Measurements from ENCODE around the gene TULP4. TPM values are rescaled to one million over a fixed set of nuclear protein-coding genes. Genes with fewer than 3 reads are reported as not detected.
"Not testable (repeated sequence)": the region's sequence is repeated elsewhere in the genome, so short reads cannot be mapped to it uniquely, and the experiment has no call there.

Gene TULP4
- total RNA-seq, 2 donors from 2014 or later = 123 to 159 TPM

DNA sequence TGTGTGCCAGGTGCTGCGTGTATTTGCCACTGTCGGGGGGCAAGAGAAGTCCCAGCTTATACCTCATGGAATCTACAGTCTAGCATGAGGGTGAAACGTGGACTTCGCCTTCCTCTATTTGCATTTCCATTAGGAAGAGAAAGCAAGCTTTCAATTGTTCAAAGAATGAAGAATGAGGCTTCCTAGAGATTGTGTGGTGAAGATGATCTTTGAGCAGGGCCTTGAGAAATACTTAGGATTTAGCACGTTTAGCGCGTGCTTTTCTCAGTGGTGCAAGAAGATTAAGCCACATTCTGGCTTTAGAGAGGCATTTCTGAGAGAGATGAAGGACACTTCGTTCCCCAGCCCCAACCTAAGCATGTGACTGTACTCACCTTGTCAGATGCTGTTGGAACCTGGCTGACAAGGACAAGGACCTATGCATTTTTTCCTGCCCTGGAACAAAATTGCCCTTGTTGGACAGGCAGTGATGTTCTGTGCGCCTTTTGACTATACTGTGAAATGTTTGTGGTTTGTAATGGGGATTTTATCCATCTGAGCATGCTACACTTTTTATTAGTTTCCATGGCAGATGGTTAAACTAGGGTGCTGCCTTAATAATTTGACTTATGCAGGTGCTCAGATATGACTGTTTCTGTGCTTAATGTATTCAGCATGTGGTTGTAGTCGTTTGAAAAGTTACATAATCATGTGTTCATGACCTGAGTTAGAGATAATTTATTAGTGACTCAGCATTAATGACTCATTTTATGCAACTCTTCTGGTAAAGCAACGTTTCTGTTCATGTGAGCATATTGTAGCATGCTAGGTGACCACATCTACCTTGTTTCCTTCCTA is 10.7 kb downstream of the TULP4 start:
- DNase-seq = no peak
- intact Hi-C loops (cut with DNase I) = no loop called here
- ATAC-seq = peak; percentile 41 to 88

GRCh38 chr6:158323561-158323958 is 11.3 kb downstream of the TULP4 start:
- DNase-seq = no peak
- intact Hi-C loops (cut with DNase I) = no loop called here
- ATAC-seq = no peak

- ATAC-seq (peak in 1 of 2 donors; percentile 68), DNase-seq (no peak)
- intact Hi-C loops (cut with DNase I) = no loop called here
Measured at GRCh38 chr6:158324136-158324535, 11.9 kb downstream of the TULP4 start.

GRCh38 chr6:158327211-158327610 is 14.9 kb downstream of the TULP4 start:
- intact Hi-C loops (cut with DNase I) = no loop called here
- no peak for DNase-seq
- ATAC-seq = no peak

- DNase-seq = no peak
- no peak for ATAC-seq
- intact Hi-C loops (cut with DNase I) = no loop called here
Measured at GRCh38 chr6:158328952-158329351, 16.7 kb downstream of the TULP4 start.

DNA sequence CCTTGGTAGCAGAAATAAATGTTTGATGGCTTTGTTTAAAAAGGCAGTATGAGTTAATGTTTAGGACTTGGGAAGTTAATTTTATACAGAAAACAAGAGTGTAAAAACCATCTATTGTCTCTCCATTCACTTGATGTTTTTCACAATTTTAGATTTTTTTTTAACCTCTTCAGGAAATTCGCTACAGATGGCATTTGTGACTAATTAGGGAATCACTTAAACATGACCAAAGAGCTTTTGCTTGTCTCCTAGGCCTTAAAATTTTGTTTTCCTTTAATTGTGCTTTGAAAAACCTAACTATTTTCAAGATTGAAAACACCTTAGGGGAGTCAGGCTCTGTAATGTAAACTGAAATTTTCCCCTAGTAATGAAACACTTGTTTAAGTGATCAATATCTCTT is 17.3 kb downstream of the TULP4 start:
- DNase-seq (no peak), ATAC-seq (no peak)
- intact Hi-C loops (cut with DNase I) = no loop called here

- DNase-seq = no peak
- intact Hi-C loops (cut with DNase I) = no loop called here
Measured at GRCh38 chr6:158330016-158330415, 17.8 kb downstream of the TULP4 start.

GRCh38 chr6:158332237-158332636 is 20.0 kb downstream of the TULP4 start:
- DNase-seq (no peak), ATAC-seq (no peak)
- intact Hi-C loops (cut with DNase I) = no loop called here

More at GRCh38 chr6:158330016-158330415, 17.8 kb downstream of the TULP4 start:
- ATAC-seq = no peak

GRCh38 chr6:158333094-158333493 is 20.8 kb downstream of the TULP4 start:
- DNase-seq (no peak), ATAC-seq (no peak)
- intact Hi-C loops (cut with DNase I) = no loop called here

DNA sequence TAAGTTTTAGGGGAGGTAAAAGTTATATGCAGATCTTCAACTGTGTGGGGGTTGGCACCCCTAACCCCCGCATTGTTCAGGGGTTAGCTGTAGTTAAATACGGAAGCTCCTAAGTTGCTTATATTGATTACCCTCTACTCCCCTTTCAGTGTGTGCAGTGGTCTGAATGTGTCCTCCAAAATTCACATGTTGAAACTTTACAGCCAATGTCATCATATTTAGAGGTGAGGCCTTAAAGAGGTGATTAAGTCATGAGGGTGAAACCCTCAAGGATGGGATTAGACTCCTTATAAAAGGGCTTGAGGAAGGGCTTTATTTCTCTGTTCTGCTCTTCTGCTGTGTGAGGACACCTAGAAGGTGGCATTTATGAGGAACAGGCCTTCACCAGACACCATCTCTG is 22.3 kb downstream of the TULP4 start:
- no peak for ATAC-seq
- no peak for DNase-seq
- intact Hi-C loops (cut with DNase I) = no loop called here

DNA sequence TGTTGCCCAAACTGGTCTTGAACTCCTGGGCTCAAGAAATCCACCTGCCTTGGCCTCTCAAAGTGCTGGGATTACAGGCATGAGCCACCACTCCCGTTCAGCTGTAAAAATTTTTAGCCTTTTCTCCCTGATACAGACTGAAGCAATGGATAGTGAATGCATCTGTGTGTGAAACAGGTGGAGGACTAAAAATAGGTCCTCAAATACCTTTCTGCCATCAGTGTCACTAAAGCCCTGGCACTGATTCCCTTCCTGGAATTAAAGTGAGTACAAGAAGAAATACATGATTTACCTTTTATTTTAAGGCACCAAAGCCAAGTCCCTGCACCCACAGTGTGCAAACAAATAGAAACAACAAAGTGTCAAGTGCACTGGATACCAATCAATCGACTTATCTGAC is 25.1 kb downstream of the TULP4 start:
- no peak for DNase-seq
- ATAC-seq = no peak
- intact Hi-C loops (cut with DNase I) = no loop called here

DNA sequence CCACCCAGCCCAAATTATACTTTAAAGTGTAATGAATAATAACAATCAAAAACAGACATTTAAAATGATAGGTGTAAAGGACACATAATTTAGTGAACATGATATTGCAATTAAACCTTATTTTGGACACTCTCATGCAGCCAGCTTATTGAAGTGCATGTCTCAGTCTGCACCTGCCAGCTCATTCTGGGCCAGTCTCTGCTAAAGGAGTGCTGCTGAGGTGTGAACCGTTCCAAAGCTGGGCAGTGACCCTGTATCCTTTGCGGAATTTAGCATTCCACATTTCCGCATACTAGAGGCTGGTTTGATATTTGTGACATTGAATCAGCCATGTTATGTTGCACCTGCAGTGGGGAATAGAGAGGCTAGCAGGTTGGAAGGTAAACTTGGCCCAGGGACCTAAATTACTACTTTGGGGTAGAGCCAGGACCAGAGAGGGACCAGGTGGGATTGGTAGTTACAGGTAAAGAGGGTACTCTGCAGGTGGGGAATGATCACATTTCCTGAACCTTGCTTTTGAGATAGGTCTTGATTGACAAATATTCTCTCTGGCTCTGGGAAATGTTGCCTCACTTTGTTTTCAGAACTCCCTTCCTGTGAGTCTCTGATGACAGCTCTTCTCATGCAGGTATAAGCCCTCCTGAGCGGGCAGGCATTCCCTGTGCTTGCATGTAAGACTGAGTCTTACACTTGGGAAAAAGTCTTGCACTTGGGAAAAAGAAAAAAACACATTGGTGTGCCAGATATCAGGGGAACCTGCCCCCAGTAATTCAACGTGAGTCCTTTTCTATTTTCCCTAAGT is 26.2 kb downstream of the TULP4 start:
- no peak for ATAC-seq
- intact Hi-C loops (cut with DNase I) = no loop called here

GRCh38 chr6:158339197-158339596 is 26.9 kb downstream of the TULP4 start:
- DNase-seq; ATAC-seq; intact Hi-C loops (cut with DNase I): not testable (repeated sequence)

More for the DNA sequence above, 26.2 kb downstream of the TULP4 start:
- DNase-seq = no peak

DNA sequence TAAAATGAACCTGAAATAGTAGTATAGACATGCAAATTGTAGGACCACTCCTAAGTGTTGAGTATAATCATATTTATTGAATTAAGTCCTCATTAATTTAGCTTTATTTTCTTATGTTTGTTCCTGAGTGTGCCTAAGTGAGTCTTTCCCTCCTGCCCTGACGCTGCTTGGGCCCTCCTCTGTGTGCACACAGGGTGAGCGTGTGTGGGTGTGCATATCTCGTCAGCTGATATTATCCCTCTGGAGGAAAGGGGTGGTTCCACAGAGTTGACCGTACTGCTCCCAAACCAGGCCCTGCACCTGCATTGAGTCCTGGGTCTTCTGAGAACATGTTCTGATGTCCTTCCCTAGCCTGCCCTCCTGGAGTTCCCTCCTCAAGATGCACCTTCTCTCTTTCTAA is 28.0 kb downstream of the TULP4 start:
- no peak for ATAC-seq
- intact Hi-C loops (cut with DNase I) = no loop called here
- no peak for DNase-seq

GRCh38 chr6:158344534-158344933 is 32.3 kb downstream of the TULP4 start:
- DNase-seq = no peak
- intact Hi-C loops (cut with DNase I) = no loop called here
- ATAC-seq = no peak

DNA sequence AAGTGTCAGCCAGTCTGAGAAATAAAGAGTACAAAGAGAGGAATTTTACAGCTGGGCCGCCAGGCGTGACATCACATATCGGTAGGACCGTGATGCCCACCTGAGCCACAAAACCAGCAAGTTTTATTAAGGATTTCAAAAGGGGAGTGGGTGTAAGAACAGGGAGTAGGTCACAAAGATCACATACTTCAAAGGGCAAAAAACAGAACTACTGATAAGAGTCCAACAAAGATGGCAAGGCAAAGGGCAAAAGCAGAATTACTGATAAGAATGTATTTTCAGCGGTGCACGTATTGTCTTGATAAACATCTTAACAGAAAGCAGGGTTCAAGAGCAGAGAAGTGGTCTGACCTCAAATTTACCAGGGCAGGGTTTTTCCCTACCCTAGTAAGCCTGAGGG is 33.2 kb downstream of the TULP4 start:
- ATAC-seq; DNase-seq; intact Hi-C loops (cut with DNase I): not testable (repeated sequence)

GRCh38 chr6:158347335-158347734 is 35.1 kb downstream of the TULP4 start:
- intact Hi-C loops (cut with DNase I) = no loop called here
- ATAC-seq = no peak
- no peak for DNase-seq

DNA sequence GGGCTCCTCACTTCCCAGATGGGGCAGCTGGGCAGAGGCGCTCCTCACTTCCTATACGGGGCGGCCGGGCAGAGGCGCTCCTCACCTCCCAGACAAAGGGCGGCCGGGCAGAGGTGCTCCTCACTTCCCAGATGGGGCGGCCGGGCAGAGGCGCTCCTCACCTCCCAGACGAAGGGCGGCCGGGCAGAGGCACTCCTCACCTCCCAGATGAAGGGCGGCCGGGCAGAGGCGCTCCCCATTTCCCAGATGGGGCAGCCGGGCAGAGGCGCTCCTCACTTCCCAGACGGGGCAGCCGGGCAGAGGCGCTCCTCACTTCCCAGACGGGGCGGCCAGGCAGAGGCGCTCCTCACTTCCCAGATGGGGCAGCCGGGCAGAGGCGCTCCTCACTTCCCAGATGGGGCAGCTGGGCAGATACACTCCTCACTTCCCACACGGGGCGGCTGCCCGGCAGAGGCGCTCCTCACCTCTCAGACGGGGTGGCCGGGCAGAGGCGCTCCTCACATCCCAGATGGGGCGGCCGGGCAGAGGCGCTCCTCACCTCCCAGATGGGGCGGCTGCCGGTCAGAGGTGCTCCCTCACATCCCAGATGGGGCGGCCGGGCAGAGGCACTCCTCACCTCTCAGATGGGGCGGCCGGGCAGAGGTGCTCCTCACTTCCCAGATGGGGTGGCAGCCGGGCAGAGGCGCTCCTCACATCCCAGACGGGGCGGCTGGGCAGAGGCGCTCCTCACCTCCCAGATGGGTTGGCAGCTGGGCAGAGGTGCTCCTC is 36.7 kb downstream of the TULP4 start:
- ATAC-seq; intact Hi-C loops (cut with DNase I); DNase-seq: not testable (repeated sequence)

GRCh38 chr6:158349505-158350275 is 37.4 kb downstream of the TULP4 start:
- DNase-seq; ATAC-seq; intact Hi-C loops (cut with DNase I): not testable (repeated sequence)

Measured in left cardiac atrium (tissue), 4 donors.